K562 (cell line): Measurements from ENCODE around the gene CCDC178. TPM values are rescaled to one million over a fixed set of nuclear protein-coding genes. Genes with fewer than 3 reads are reported as not detected.

Experiments used
- CLOCK ChIP-seq: fragments of 250-450 bp; sonication (Bioruptor Pico); IDR thresholded peaks from 2 replicates; pipeline ENCODE4 v1.4.0; 2020; ENCODE audit warnings: mild to moderate bottlenecking, moderate library complexity, borderline replicate concordance
- NKRF ChIP-seq: fragments of 450-650 bp; IDR thresholded peaks from 2 replicates; pipeline ENCODE4 v1.6.1; 2016; ENCODE audit warnings: borderline replicate concordance
- NR3C1 ChIP-seq: sonication (generic); formaldehyde crosslinking; IDR thresholded peaks from 2 replicates; pipeline ENCODE4 v1.8.1; 2022; ENCODE audit warnings: missing genetic modification reagents
- ZNF212 ChIP-seq: fragments of 450-650 bp; formaldehyde crosslinking; IDR thresholded peaks from 2 replicates; pipeline ENCODE4 v1.4.0; 2020; ENCODE audit warnings: mild to moderate bottlenecking
- ZNF696 ChIP-seq: fragments of 250-450 bp; sonication (Bioruptor Pico); conservative IDR thresholded peaks from 2 replicates; pipeline ENCODE4 v1.4.0; 2020; ENCODE audit warnings: mild to moderate bottlenecking, moderate library complexity
- polyA plus RNA-seq, 8 experiments: library from polyadenylated mRNA; depleted of rRNA in 4 of 8; stranded (reverse) in 5 of 8; unstranded in 3 of 8; fragments of >200 nt; fragmentation: Nextera tagmentation in 2 of 8; fragmentation: Illumina TruSeq in 1 of 8; extraction: Ambion mirVana in 2 of 8; extraction: Trizol in 1 of 8; gene quantifications; 2 replicates each; pipeline versions ENCODE4 v1.2.1 to v1.2.3, GENCODE V29; 2011 to 2014; ENCODE audit warnings: inconsistent platforms in 1 of 8, missing spikeins in 1 of 8
- total RNA-seq, 7 experiments: library from RNA; depleted of rRNA in 6 of 7; stranded (reverse); fragments of >200 nt in 6 of 7; fragmentation: Illumina TruSeq in 2 of 7; extraction: Trizol in 2 of 7; gene quantifications; 2 replicates each; pipeline versions ENCODE4 v1.2.1 to v1.2.3, GENCODE V29; 2011 to 2021; ENCODE audit warnings: low replicate concordance in 1 of 7

CCDC178 gene
- total and polyA plus RNA-seq, 9 of the 15 experiments (the other 6 are each of a cell fraction or from before 2014, with no cell fraction given), result 0.12 to 0.47 (median 0.15) TPM; not detected in 6

- no peak for TF ChIP-seq ZNF212 (CRISPR knock-in tag)
- TF ChIP-seq CLOCK (CRISPR knock-in tag), result no peak
- no peak for TF ChIP-seq NKRF
- TF ChIP-seq NR3C1 (CRISPR knock-in tag), result no peak
- no peak for TF ChIP-seq ZNF696 (CRISPR knock-in tag)
Measured at GRCh38 chr18:32974421-32975162, 465.9 kb downstream of the CCDC178 start (continued).
